Neuronal stem cell (in vitro differentiated cells): ENCODE data around the gene JAG2.

ENCODE experiments used
- DNase-seq: peaks from one replicate; pipeline ENCODE4 v3.0.0-alpha.2; 2013; ENCODE audit warnings: low spot score
- H2AFZ ChIP-seq: one replicate; pipeline ENCODE4 v1.6.1; 2013; ENCODE audit warnings: mild to moderate bottlenecking, low read length, inconsistent platforms
- H2AK5ac ChIP-seq: 2 replicates; pipeline ENCODE4 v1.6.1; 2013; ENCODE audit warnings: low read depth, mild to moderate bottlenecking, inconsistent platforms, low read length, moderate library complexity, mixed read lengths
- H2BK120ac ChIP-seq: 2 replicates; pipeline ENCODE4 v1.6.1; 2013; ENCODE audit warnings: low read depth, mild to moderate bottlenecking, inconsistent platforms, low read length, moderate library complexity, mixed read lengths
- H2BK12ac ChIP-seq: one replicate; pipeline ENCODE4 v1.6.1; 2013; ENCODE audit warnings: low read length, inconsistent platforms
- H2BK15ac ChIP-seq: 2 replicates; pipeline ENCODE4 v1.6.1; 2013; ENCODE audit warnings: mild to moderate bottlenecking, low read length, inconsistent platforms, mixed read lengths
- H2BK5ac ChIP-seq: one replicate; pipeline ENCODE4 v1.6.1; 2013; ENCODE audit warnings: inconsistent platforms, mild to moderate bottlenecking, low read length, moderate library complexity
- H3K14ac ChIP-seq: one replicate; pipeline ENCODE4 v1.6.1; 2013; ENCODE audit warnings: low read length, inconsistent platforms
- H3K18ac ChIP-seq: 2 replicates; pipeline ENCODE4 v1.6.1; 2013; ENCODE audit warnings: low read length, inconsistent platforms
- H3K23ac ChIP-seq: 2 replicates; pipeline ENCODE4 v1.6.1; 2013; ENCODE audit warnings: low read depth, mild to moderate bottlenecking, mixed read lengths, low read length, inconsistent platforms; ENCODE audit not compliant: poor library complexity
- H3K27ac ChIP-seq: replicated peaks from 3 replicates; pipeline ENCODE4 v1.5.1; 2013; ENCODE audit warnings: low read length, inconsistent platforms
- H3K27me3 ChIP-seq, 3 experiments: 2 replicates each; pipeline ENCODE4 v1.6.1; 2013; ENCODE audit warnings: low read length in 3 of 3, mild to moderate bottlenecking in 2 of 3, inconsistent platforms in 1 of 3, low read depth in 1 of 3, mixed read lengths in 1 of 3, moderate library complexity in 1 of 3; ENCODE audit not compliant: control insufficient read depth in 3 of 3, insufficient read depth in 3 of 3
- H3K36me3 ChIP-seq, 2 donors: replicated peaks in 1 of 2; 2 replicates each; pipeline ENCODE4 v1.6.1; 2013; ENCODE audit warnings: low read length in 2 of 2; ENCODE audit not compliant: control insufficient read depth in 2 of 2, insufficient read depth in 2 of 2
- H3K4ac ChIP-seq: 2 replicates; pipeline ENCODE4 v1.6.1; 2013; ENCODE audit warnings: inconsistent platforms, mild to moderate bottlenecking, low read length, moderate library complexity
- H3K4me1 ChIP-seq, 2 donors: 1 replicate in 1 of 2; 2 replicates in 1 of 2; pipeline ENCODE4 v1.6.1; 2013; ENCODE audit warnings: low read length in 2 of 2, low read depth in 1 of 2; ENCODE audit not compliant: control insufficient read depth in 2 of 2, insufficient read depth in 1 of 2
- H3K4me2 ChIP-seq: one replicate; pipeline ENCODE4 v1.6.1; 2013; ENCODE audit warnings: mild to moderate bottlenecking, low read length, inconsistent platforms; ENCODE audit not compliant: insufficient read depth, poor library complexity, severe bottlenecking
- H3K4me3 ChIP-seq, 2 donors: 2 replicates each; pipeline ENCODE4 v1.5.1; 2013; ENCODE audit warnings: low read length in 2 of 2, mild to moderate bottlenecking in 2 of 2, inconsistent platforms in 1 of 2, moderate library complexity in 1 of 2
- H3K79me1 ChIP-seq: one replicate; pipeline ENCODE4 v1.6.1; 2013; ENCODE audit warnings: low read depth, mild to moderate bottlenecking, inconsistent platforms, low read length, moderate library complexity
- H3K9ac ChIP-seq: one replicate; pipeline ENCODE4 v1.6.1; 2013; ENCODE audit warnings: mild to moderate bottlenecking, low read depth, low read length, inconsistent platforms; ENCODE audit not compliant: poor library complexity
- H3K9me3 ChIP-seq, 2 donors: replicated peaks in 1 of 2; 2 replicates each; pipeline versions ENCODE3 to v1.6.1; 2013; ENCODE audit warnings: low read length in 2 of 2, mild to moderate bottlenecking in 2 of 2, inconsistent platforms in 1 of 2, low read depth in 1 of 2, mixed read lengths in 1 of 2, moderate library complexity in 1 of 2; ENCODE audit not compliant: control insufficient read depth in 2 of 2, insufficient read depth in 1 of 2
- H4K8ac ChIP-seq: one replicate; pipeline ENCODE4 v1.6.1; 2013; ENCODE audit warnings: low read depth, mild to moderate bottlenecking, inconsistent platforms, low read length, moderate library complexity
- H4K91ac ChIP-seq: one replicate; pipeline ENCODE4 v1.6.1; 2013; ENCODE audit warnings: low read length, low read depth, mild to moderate bottlenecking, inconsistent platforms; ENCODE audit not compliant: poor library complexity
- WGBS, 2 donors: extraction: QIAGEN DNeasy Blood & Tissue Kit; methylation state at CpG; one replicate each; pipeline ENCODE4 v1.1.7; 2013; ENCODE audit warnings: missing lambda C conversion rate in 2 of 2, mixed read lengths in 1 of 2; ENCODE audit not compliant: insufficient read length in 2 of 2, insufficient replicate concordance in 1 of 2; ENCODE audit errors: extremely low coverage in 2 of 2; 5-methylcytosine and 5-hydroxymethylcytosine counted together

Gene JAG2

GRCh38 chr14:105187116-105187515 lies 18.5 kb upstream of the JAG2 start:
- H2BK120ac ChIP-seq: no peak overlapping the region
- H3K9me3 ChIP-seq: peaks cover 6 to 11% of the 10 kb centered on the region in 2 donors
- no peak overlapping the region for H3K27ac ChIP-seq
- peaks cover 0 to 14% (median 2%) of the 10 kb centered on the region in 3 experiments for H3K27me3 ChIP-seq
- no peak overlapping the region for H3K4ac ChIP-seq
- H3K79me1 ChIP-seq: no peaks in the 10 kb centered on the region
- H3K9ac ChIP-seq: no peak overlapping the region
- H3K4me2 ChIP-seq: no peak overlapping the region
- H3K14ac ChIP-seq: no peak overlapping the region
- no peak overlapping the region for H2BK12ac ChIP-seq
- H3K4me3 ChIP-seq: no peak overlapping the region
- no peak overlapping the region for H3K18ac ChIP-seq
- DNase-seq: no peak
- peaks cover 2 to 9% of the 10 kb centered on the region in 2 donors for H3K4me1 ChIP-seq
- H3K36me3 ChIP-seq: no peaks in the 10 kb centered on the region
- no peak overlapping the region for H4K91ac ChIP-seq
- no peak overlapping the region for H2BK15ac ChIP-seq
- no peak overlapping the region for H2AFZ ChIP-seq
- H3K23ac ChIP-seq: no peak overlapping the region
- H4K8ac ChIP-seq: no peak overlapping the region
- WGBS, 2 donors: 100% methylated on average over 1 of the region's 4 CpGs; no CpG with 5 or more reads in 1 of the 2 donors
- H2AK5ac ChIP-seq: no peak overlapping the region
- no peak overlapping the region for H2BK5ac ChIP-seq

GRCh38 chr14:105185973-105186372 lies 17.4 kb upstream of the JAG2 start:
- no CpG with 5 or more reads among the region's 4 CpGs for WGBS, 2 donors

GRCh38 chr14:105185001-105185400 lies 16.4 kb upstream of the JAG2 start:
- Histone ChIP-seq H3K4ac (no peak overlapping the region), H3K79me1 (no peaks in the 10 kb centered on the region), H3K36me3 (no peaks in the 10 kb centered on the region), H3K4me2 (no peak overlapping the region), H2BK15ac (peak overlapping the region; percentile 67), H4K8ac (peak overlapping the region; percentile 23), H3K9me3 (peaks cover 4 to 11% of the 10 kb centered on the region in 2 donors), H2AK5ac (peak overlapping the region; percentile 63), H3K18ac (no peak overlapping the region), H3K23ac (no peak overlapping the region), H3K9ac (no peak overlapping the region), H2BK12ac (no peak overlapping the region), H2BK5ac (peak overlapping the region; percentile 66), H2BK120ac (no peak overlapping the region), H3K27me3 (peaks cover 0 to 23% (median 9%) of the 10 kb centered on the region in 3 experiments), H3K4me1 (peaks cover 9 to 14% of the 10 kb centered on the region in 2 donors), H4K91ac (no peak overlapping the region), H3K14ac (no peak overlapping the region), H2AFZ (no peak overlapping the region), H3K4me3 (no peak overlapping the region), H3K27ac (no peak overlapping the region)
- WGBS, 2 donors: no CpG with 5 or more reads among the region's 18 CpGs
- DNase-seq: no peak

More at GRCh38 chr14:105185973-105186372, 17.4 kb upstream of the JAG2 start:
- DNase-seq: no peak
- no peaks in the 10 kb centered on the region for H3K36me3 ChIP-seq
- no peak overlapping the region for H3K14ac ChIP-seq
- no peak overlapping the region for H3K9ac ChIP-seq
- peaks cover 4 to 11% of the 10 kb centered on the region in 2 donors for H3K9me3 ChIP-seq
- H3K27ac ChIP-seq: no peak overlapping the region
- H3K79me1 ChIP-seq: no peaks in the 10 kb centered on the region
- peaks cover 0 to 19% (median 6%) of the 10 kb centered on the region in 3 experiments for H3K27me3 ChIP-seq
- peak overlapping the region; percentile 28 for H2AK5ac ChIP-seq
- H3K4me2 ChIP-seq: no peak overlapping the region
- H2BK120ac ChIP-seq: no peak overlapping the region
- no peak overlapping the region for H3K4ac ChIP-seq
- no peak overlapping the region for H2BK15ac ChIP-seq
- no peak overlapping the region for H4K91ac ChIP-seq
- H2AFZ ChIP-seq: no peak overlapping the region
- no peak overlapping the region for H2BK12ac ChIP-seq
- H3K4me1 ChIP-seq: peaks cover 6 to 9% of the 10 kb centered on the region in 2 donors
- H4K8ac ChIP-seq: no peak overlapping the region
- no peak overlapping the region for H3K18ac ChIP-seq
- no peak overlapping the region for H2BK5ac ChIP-seq
- H3K23ac ChIP-seq: no peak overlapping the region
- no peak overlapping the region for H3K4me3 ChIP-seq

GRCh38 chr14:105184461-105184860 lies 15.9 kb upstream of the JAG2 start:
- peak overlapping the region; percentile 38 for H2BK15ac ChIP-seq
- H2BK120ac ChIP-seq: no peak overlapping the region
- no peak overlapping the region for H2BK5ac ChIP-seq
- no peaks in the 10 kb centered on the region for H3K36me3 ChIP-seq
- H3K9me3 ChIP-seq: peaks cover 4 to 11% of the 10 kb centered on the region in 2 donors
- H3K4me2 ChIP-seq: no peak overlapping the region
- no peak overlapping the region for H3K27ac ChIP-seq
- no peak overlapping the region for H3K9ac ChIP-seq
- H3K4ac ChIP-seq: no peak overlapping the region
- no peak overlapping the region for H2BK12ac ChIP-seq
- no CpG with 5 or more reads among the region's 9 CpGs for WGBS, 2 donors
- no peak overlapping the region for H3K14ac ChIP-seq
- no peak overlapping the region for H4K8ac ChIP-seq
- peak overlapping the region; percentile 44 for H3K23ac ChIP-seq
- no peak overlapping the region for H3K4me3 ChIP-seq
- H3K18ac ChIP-seq: no peak overlapping the region
- peaks cover 0 to 25% (median 9%) of the 10 kb centered on the region in 3 experiments for H3K27me3 ChIP-seq
- no peak overlapping the region for H4K91ac ChIP-seq
- peaks cover 9 to 18% of the 10 kb centered on the region in 2 donors for H3K4me1 ChIP-seq
- DNase-seq: no peak
- no peak overlapping the region for H2AFZ ChIP-seq
- peak overlapping the region; percentile 53 for H2AK5ac ChIP-seq
- peaks cover 4% of the 10 kb centered on the region for H3K79me1 ChIP-seq
